ENCODE data around the gene LRRC8C. TPM values are rescaled to one million over a fixed set of nuclear protein-coding genes. Genes with fewer than 3 reads are reported as not detected.

Gene LRRC8C
- total and polyA plus RNA-seq, 7 experiments from 2014 or later, result 14.3 to 50.5 (median 27.3) TPM

- H3K36me3 ChIP-seq (ENCODE audit: control insufficient read depth in 2 of 3, insufficient read depth in 3 of 3, low read length in 3 of 3), result no peaks in the 10 kb centered on the region
- H3K4me3 ChIP-seq (ENCODE audit: low read length), result no peak overlapping the region
- H3K27ac ChIP-seq (ENCODE audit: low read depth, low read length), result no peak overlapping the region
- Mint-ChIP-seq H3K36me3 (peaks cover 4 to 34% (median 9%) of the 10 kb centered on the region in 5 donors), H3K27me3 (no peaks in the 10 kb centered on the region), H3K4me3 (no peak overlapping the region), H3K27ac (no peak overlapping the region), H3K4me1 (peaks cover 0 to 54% (median 21%) of the 10 kb centered on the region in 7 donors), H3K9me3 (peaks cover 0 to 6% (median 2%) of the 10 kb centered on the region in 11 donors)
- H3K4me1 ChIP-seq (ENCODE audit: control insufficient read depth in 2 of 2, insufficient read depth in 2 of 2, low read length in 2 of 2), result peaks cover 5 to 16% of the 10 kb centered on the region in 2 donors
- intact Hi-C loops (cut with micrococcal nuclease), result no loop called here
- ChIA-PET CTCF (interaction anchor here (1.4 kb wide), 1 partner anchor 28 kb away, joined by 3 read pairs; no protein-coding TSS in a partner anchor), POLR2A (interaction anchor here (1.3 to 1.6 kb wide), 2 partner anchors 8 to 23 kb away, joined by 3 read pairs; no protein-coding TSS in a partner anchor)
- H3K9me3 ChIP-seq (ENCODE audit: control insufficient read depth in 2 of 3, low read length in 3 of 3), result no peaks in the 10 kb centered on the region
- H3K27me3 ChIP-seq (ENCODE audit: control insufficient read depth in 2 of 2, insufficient read depth in 2 of 2, low read length in 2 of 2), result no peaks in the 10 kb centered on the region
- DNase-seq (no peak), ATAC-seq (no peak)
Measured at GRCh38 chr1:89735479-89735878, 102.6 kb downstream of the LRRC8C start.

- peaks cover 5 to 28% of the 10 kb centered on the region in 2 donors for H3K4me1 ChIP-seq (ENCODE audit: control insufficient read depth in 2 of 2, insufficient read depth in 2 of 2, low read length in 2 of 2)
- Mint-ChIP-seq H3K9me3 (peaks cover 0 to 6% (median 2%) of the 10 kb centered on the region in 11 donors), H3K27me3 (no peaks in the 10 kb centered on the region), H3K4me1 (peaks cover 0 to 47% (median 24%) of the 10 kb centered on the region in 7 donors), H3K36me3 (peaks cover 2 to 28% (median 6%) of the 10 kb centered on the region in 5 donors), H3K4me3 (no peak overlapping the region), H3K27ac (no peak overlapping the region)
- H3K27ac ChIP-seq (ENCODE audit: low read depth, low read length), result no peak overlapping the region
- H3K27me3 ChIP-seq (ENCODE audit: control insufficient read depth in 2 of 2, insufficient read depth in 2 of 2, low read length in 2 of 2), result no peaks in the 10 kb centered on the region
- ChIA-PET POLR2A (interaction anchor here (1.6 kb wide), 1 partner anchor 25 kb away, joined by 3 read pairs; no protein-coding TSS in a partner anchor), CTCF (no interaction called here)
- no peaks in the 10 kb centered on the region for H3K36me3 ChIP-seq (ENCODE audit: control insufficient read depth in 2 of 3, insufficient read depth in 3 of 3, low read length in 3 of 3)
- no peak overlapping the region for H3K4me3 ChIP-seq (ENCODE audit: low read length)
- ATAC-seq, result no peak
- no peaks in the 10 kb centered on the region for H3K9me3 ChIP-seq (ENCODE audit: control insufficient read depth in 2 of 3, low read length in 3 of 3)
- intact Hi-C loops (cut with micrococcal nuclease), result no loop called here
- DNase-seq, result no peak
Measured at GRCh38 chr1:89736937-89737733, 104.2 kb downstream of the LRRC8C start.

DNA sequence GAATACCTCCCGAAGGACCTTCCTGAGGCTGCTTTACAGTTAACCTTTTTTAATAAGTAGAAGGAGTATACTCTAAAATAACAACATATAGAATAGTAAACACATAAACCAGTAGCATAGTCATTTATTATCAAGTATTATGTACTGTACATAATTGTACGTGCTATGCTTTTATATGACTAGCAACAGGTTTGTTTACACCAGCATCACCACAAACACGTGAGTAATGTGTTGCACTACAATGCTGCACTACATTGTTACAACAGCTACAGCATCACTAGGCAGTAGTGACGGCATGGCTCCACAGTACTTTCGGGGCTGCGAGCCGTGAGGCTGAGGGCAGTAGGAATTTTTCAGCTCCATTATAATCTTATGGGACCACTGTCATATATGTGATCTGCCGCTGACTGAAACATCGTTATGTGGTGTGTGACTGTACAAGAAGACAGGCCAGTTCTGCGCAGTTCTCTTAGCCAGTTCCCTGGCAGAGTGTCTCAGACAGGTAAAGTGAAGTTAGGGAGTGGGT, 105.1 kb downstream of the LRRC8C start:
- peaks cover 0 to 43% (median 20%) of the 10 kb centered on the region in 7 donors for H3K4me1 Mint-ChIP-seq
- Histone ChIP-seq H3K27me3 (ENCODE audit: control insufficient read depth in 2 of 2, insufficient read depth in 2 of 2, low read length in 2 of 2) (no peaks in the 10 kb centered on the region), H3K9me3 (ENCODE audit: control insufficient read depth in 2 of 3, low read length in 3 of 3) (no peaks in the 10 kb centered on the region), H3K36me3 (ENCODE audit: control insufficient read depth in 2 of 3, insufficient read depth in 3 of 3, low read length in 3 of 3) (no peaks in the 10 kb centered on the region), H3K4me3 (ENCODE audit: low read length) (no peak overlapping the region), H3K27ac (ENCODE audit: low read depth, low read length) (no peak overlapping the region), H3K4me1 (ENCODE audit: control insufficient read depth in 2 of 2, insufficient read depth in 2 of 2, low read length in 2 of 2) (peaks cover 5 to 33% of the 10 kb centered on the region in 2 donors)
- DNase-seq, result no peak
- H3K27me3 Mint-ChIP-seq, result no peaks in the 10 kb centered on the region
- intact Hi-C loops (cut with micrococcal nuclease), result no loop called here
- CTCF ChIA-PET, result no interaction called here
- no peak overlapping the region for H3K4me3 Mint-ChIP-seq
- ATAC-seq, result no peak
- H3K9me3 Mint-ChIP-seq, result peaks cover 0 to 7% (median 2%) of the 10 kb centered on the region in 11 donors
- peak overlapping the region in 1 of 9 donors; percentile 1 for H3K27ac Mint-ChIP-seq
- POLR2A ChIA-PET, result no interaction called here
- H3K36me3 Mint-ChIP-seq, result peaks cover 0 to 29% (median 5%) of the 10 kb centered on the region in 5 donors

- Mint-ChIP-seq H3K36me3 (peaks cover 0 to 34% (median 5%) of the 10 kb centered on the region in 5 donors), H3K9me3 (peaks cover 0 to 9% (median 2%) of the 10 kb centered on the region in 11 donors), H3K27ac (peak overlapping the region in 8 of 9 donors; percentile 5 to 92 (median 42)), H3K4me1 (peaks cover 0 to 43% (median 20%) of the 10 kb centered on the region in 7 donors), H3K27me3 (no peaks in the 10 kb centered on the region), H3K4me3 (peak overlapping the region in 2 of 10 donors; percentile 1 to 83)
- Histone ChIP-seq H3K36me3 (ENCODE audit: control insufficient read depth in 2 of 3, insufficient read depth in 3 of 3, low read length in 3 of 3) (no peaks in the 10 kb centered on the region), H3K4me1 (ENCODE audit: control insufficient read depth in 2 of 2, insufficient read depth in 2 of 2, low read length in 2 of 2) (peaks cover 5 to 33% of the 10 kb centered on the region in 2 donors), H3K27ac (ENCODE audit: low read depth, low read length) (no peak overlapping the region), H3K9me3 (ENCODE audit: control insufficient read depth in 2 of 3, low read length in 3 of 3) (no peaks in the 10 kb centered on the region), H3K27me3 (ENCODE audit: control insufficient read depth in 2 of 2, insufficient read depth in 2 of 2, low read length in 2 of 2) (no peaks in the 10 kb centered on the region), H3K4me3 (ENCODE audit: low read length) (no peak overlapping the region)
- ChIA-PET CTCF (no interaction called here), POLR2A (no interaction called here)
- ATAC-seq, result peak; percentile 51
- intact Hi-C loops (cut with micrococcal nuclease), result loop anchor here in 1 of 2 donors (1.0 kb wide), 1 partner anchor 20 kb away; no protein-coding TSS in a partner anchor
- peak in 1 of 9 donors; percentile 60 for DNase-seq
Measured at GRCh38 chr1:89739013-89739843, 106.3 kb downstream of the LRRC8C start.

GRCh38 chr1:89739844-89740216, 106.9 kb downstream of the LRRC8C start:
- H3K27me3 Mint-ChIP-seq, result no peaks in the 10 kb centered on the region
- Histone ChIP-seq H3K36me3 (ENCODE audit: control insufficient read depth in 2 of 3, insufficient read depth in 3 of 3, low read length in 3 of 3) (no peaks in the 10 kb centered on the region), H3K4me1 (ENCODE audit: control insufficient read depth in 2 of 2, insufficient read depth in 2 of 2, low read length in 2 of 2) (peaks cover 5 to 33% of the 10 kb centered on the region in 2 donors), H3K4me3 (ENCODE audit: low read length) (no peak overlapping the region), H3K27me3 (ENCODE audit: control insufficient read depth in 2 of 2, insufficient read depth in 2 of 2, low read length in 2 of 2) (no peaks in the 10 kb centered on the region), H3K9me3 (ENCODE audit: control insufficient read depth in 2 of 3, low read length in 3 of 3) (no peaks in the 10 kb centered on the region), H3K27ac (ENCODE audit: low read depth, low read length) (no peak overlapping the region)
- H3K9me3 Mint-ChIP-seq, result peaks cover 0 to 9% (median 2%) of the 10 kb centered on the region in 11 donors
- peaks cover 0 to 39% (median 20%) of the 10 kb centered on the region in 7 donors for H3K4me1 Mint-ChIP-seq
- ChIA-PET CTCF (no interaction called here), POLR2A (no interaction called here)
- intact Hi-C loops (cut with micrococcal nuclease), result loop anchor here in 1 of 2 donors (1.0 kb wide), 1 partner anchor 21 kb away; no protein-coding TSS in a partner anchor
- ATAC-seq (peak; percentile 42), DNase-seq (no peak)
- peak overlapping the region in 7 of 9 donors; percentile 29 to 92 (median 46) for H3K27ac Mint-ChIP-seq
- H3K36me3 Mint-ChIP-seq, result peaks cover under 1 to 35% (median 5%) of the 10 kb centered on the region in 5 donors
- peak overlapping the region in 2 of 10 donors; percentile 1 to 83 for H3K4me3 Mint-ChIP-seq

DNA sequence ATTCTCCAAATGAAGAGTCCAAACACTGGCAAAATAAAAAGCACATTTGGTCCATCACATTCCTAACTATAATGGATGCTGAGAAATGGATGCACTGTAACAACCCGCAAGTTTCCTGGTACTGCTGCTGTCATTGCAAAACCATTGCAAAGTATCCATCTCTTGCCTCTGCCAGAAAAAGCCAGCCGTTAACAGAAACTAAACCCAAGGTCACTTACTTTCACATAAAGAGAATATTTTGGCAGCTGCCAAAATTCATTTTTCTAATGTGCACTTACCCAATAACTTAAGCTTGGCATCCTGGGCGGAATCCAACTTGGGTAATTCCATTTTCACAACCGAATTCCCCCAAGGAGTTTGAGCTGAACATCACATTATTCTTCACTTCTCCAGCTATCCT, 110.9 kb downstream of the LRRC8C start:
- ATAC-seq (no peak), DNase-seq (no peak)
- Mint-ChIP-seq H3K4me3 (no peak overlapping the region), H3K9me3 (peaks cover 0 to 12% (median 3%) of the 10 kb centered on the region in 11 donors), H3K4me1 (peaks cover 0 to 48% (median 29%) of the 10 kb centered on the region in 7 donors), H3K27ac (no peak overlapping the region), H3K27me3 (no peaks in the 10 kb centered on the region), H3K36me3 (peaks cover 4 to 50% (median 16%) of the 10 kb centered on the region in 5 donors)
- peaks cover 9 to 33% of the 10 kb centered on the region in 2 donors for H3K4me1 ChIP-seq (ENCODE audit: control insufficient read depth in 2 of 2, insufficient read depth in 2 of 2, low read length in 2 of 2)
- no peaks in the 10 kb centered on the region for H3K9me3 ChIP-seq (ENCODE audit: control insufficient read depth in 2 of 3, low read length in 3 of 3)
- intact Hi-C loops (cut with micrococcal nuclease), result no loop called here
- no peaks in the 10 kb centered on the region for H3K36me3 ChIP-seq (ENCODE audit: control insufficient read depth in 2 of 3, insufficient read depth in 3 of 3, low read length in 3 of 3)
- no peak overlapping the region for H3K27ac ChIP-seq (ENCODE audit: low read depth, low read length)
- ChIA-PET CTCF (interaction anchor here (1.0 kb wide), 1 partner anchor 132 kb away, joined by 3 read pairs; no protein-coding TSS in a partner anchor), POLR2A (no interaction called here)
- no peak overlapping the region for H3K4me3 ChIP-seq (ENCODE audit: low read length)
- no peaks in the 10 kb centered on the region for H3K27me3 ChIP-seq (ENCODE audit: control insufficient read depth in 2 of 2, insufficient read depth in 2 of 2, low read length in 2 of 2)

Data from naive thymus-derived CD4-positive, alpha-beta T cell (primary cell).